ENCODE measurements around the gene SNIP1.

- no peak for TF ChIP-seq POLR2A (IDR thresholded peaks at IDR 0.05)
- TF ChIP-seq, protein P1, sequence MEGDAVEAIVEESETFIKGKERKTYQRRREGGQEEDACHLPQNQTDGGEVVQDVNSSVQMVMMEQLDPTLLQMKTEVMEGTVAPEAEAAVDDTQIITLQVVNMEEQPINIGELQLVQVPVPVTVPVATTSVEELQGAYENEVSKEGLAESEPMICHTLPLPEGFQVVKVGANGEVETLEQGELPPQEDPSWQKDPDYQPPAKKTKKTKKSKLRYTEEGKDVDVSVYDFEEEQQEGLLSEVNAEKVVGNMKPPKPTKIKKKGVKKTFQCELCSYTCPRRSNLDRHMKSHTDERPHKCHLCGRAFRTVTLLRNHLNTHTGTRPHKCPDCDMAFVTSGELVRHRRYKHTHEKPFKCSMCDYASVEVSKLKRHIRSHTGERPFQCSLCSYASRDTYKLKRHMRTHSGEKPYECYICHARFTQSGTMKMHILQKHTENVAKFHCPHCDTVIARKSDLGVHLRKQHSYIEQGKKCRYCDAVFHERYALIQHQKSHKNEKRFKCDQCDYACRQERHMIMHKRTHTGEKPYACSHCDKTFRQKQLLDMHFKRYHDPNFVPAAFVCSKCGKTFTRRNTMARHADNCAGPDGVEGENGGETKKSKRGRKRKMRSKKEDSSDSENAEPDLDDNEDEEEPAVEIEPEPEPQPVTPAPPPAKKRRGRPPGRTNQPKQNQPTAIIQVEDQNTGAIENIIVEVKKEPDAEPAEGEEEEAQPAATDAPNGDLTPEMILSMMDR (IDR thresholded peaks at IDR 0.05): no peak
- no peak for TF ChIP-seq POLR2AphosphoS5 (IDR thresholded peaks at IDR 0.05)
Measured at GRCh38 chr1:37562984-37563383, 8.9 kb upstream of the SNIP1 start.
